ENCODE measurements around the gene OAS2. TPM values are rescaled to one million over a fixed set of nuclear protein-coding genes. Genes with fewer than 3 reads are reported as not detected.

The OAS2 gene
- total and polyA plus RNA-seq, 9 of the 15 experiments (the other 6 are each of a cell fraction or from before 2014, with no cell fraction given): 0.13 to 0.85 TPM; not detected in 7

DNA sequence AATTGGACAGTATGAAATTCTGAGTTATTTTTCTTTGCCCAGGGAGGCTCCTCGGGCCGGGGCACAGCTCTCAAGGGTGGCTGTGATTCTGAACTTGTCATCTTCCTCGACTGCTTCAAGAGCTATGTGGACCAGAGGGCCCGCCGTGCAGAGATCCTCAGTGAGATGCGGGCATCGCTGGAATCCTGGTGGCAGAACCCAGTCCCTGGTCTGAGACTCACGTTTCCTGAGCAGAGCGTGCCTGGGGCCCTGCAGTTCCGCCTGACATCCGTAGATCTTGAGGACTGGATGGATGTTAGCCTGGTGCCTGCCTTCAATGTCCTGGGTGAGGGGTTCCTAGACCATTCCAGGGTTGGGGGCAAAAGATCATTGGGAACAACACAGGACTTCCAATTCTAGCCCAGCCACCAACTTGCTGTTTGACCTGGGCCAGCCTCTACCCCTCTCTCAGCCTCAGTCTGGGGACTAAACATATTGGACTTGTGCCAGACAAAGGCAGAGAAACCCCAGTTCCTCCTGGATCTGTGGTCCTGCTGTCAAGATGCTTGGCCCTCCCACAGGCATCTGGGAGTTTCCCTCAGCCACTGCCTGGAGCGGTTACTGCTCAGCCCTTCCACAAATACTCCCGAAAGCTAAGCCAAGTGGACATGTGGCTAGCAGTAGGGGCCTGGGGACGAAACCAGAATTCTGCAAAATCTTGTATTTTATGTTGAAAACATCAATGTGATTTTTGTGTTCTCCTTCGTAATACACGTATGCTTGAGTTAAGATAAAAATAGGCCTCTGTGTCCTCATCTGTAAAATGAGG is 36.6 kb upstream of the OAS2 start (continued):
- TF ChIP-seq, protein P1, sequence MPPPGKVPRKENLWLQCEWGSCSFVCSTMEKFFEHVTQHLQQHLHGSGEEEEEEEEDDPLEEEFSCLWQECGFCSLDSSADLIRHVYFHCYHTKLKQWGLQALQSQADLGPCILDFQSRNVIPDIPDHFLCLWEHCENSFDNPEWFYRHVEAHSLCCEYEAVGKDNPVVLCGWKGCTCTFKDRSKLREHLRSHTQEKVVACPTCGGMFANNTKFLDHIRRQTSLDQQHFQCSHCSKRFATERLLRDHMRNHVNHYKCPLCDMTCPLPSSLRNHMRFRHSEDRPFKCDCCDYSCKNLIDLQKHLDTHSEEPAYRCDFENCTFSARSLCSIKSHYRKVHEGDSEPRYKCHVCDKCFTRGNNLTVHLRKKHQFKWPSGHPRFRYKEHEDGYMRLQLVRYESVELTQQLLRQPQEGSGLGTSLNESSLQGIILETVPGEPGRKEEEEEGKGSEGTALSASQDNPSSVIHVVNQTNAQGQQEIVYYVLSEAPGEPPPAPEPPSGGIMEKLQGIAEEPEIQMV (tag; conservative IDR thresholded peaks at IDR 0.05; ENCODE audit: low read depth): no peak
- TF ChIP-seq ZNF589 (CRISPR knock-in tag; IDR thresholded peaks at IDR 0.05; ENCODE audit: low read depth): no peak
- TF ChIP-seq RAD51 (IDR thresholded peaks at IDR 0.05; ENCODE audit: borderline replicate concordance, low read depth): no peak
- TF ChIP-seq ZNF79 (CRISPR knock-in tag; IDR thresholded peaks at IDR 0.05; ENCODE audit: low read depth): no peak
- TF ChIP-seq, protein P2, sequence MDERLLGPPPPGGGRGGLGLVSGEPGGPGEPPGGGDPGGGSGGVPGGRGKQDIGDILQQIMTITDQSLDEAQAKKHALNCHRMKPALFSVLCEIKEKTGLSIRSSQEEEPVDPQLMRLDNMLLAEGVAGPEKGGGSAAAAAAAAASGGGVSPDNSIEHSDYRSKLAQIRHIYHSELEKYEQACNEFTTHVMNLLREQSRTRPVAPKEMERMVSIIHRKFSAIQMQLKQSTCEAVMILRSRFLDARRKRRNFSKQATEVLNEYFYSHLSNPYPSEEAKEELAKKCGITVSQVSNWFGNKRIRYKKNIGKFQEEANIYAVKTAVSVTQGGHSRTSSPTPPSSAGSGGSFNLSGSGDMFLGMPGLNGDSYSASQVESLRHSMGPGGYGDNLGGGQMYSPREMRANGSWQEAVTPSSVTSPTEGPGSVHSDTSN (CRISPR knock-in tag; IDR thresholded peaks at IDR 0.05; ENCODE audit: low read depth): no peak
- TF ChIP-seq, protein P2 (tag; conservative IDR thresholded peaks at IDR 0.05; ENCODE audit: low read depth): no peak
- no peak for TF ChIP-seq ZSCAN29 (IDR thresholded peaks at IDR 0.05)
